GM19372 (cell line): Measurements from ENCODE around the gene SLC26A8.

ENCODE experiments used
- ATAC-seq: cut with Tn5 transposase; IDR thresholded peaks from one replicate; pipeline ENCODE4 v1.9.1; 2021; ENCODE audit warnings: mild to moderate bottlenecking, low read depth, moderate library complexity; ENCODE audit not compliant: unreplicated experiment

SLC26A8 gene

GRCh38 chr6:35894776-35895175 lies 129.7 kb downstream of the SLC26A8 start:
- no peak for ATAC-seq
